Measurements from ENCODE around the gene TBC1D16. TPM values are rescaled to one million over a fixed set of nuclear protein-coding genes. Genes with fewer than 3 reads are reported as not detected.

Gene TBC1D16
- total RNA-seq, 3 donors from 2014 or later: 10.9 to 23.4 (median 22.1) TPM

- peaks cover 20% of the 10 kb centered on the region for H3K4me1 ChIP-seq (ENCODE audit: low read depth)
- DNase-seq (peak in 2 of 3 donors; percentile 59 to 62), ATAC-seq (peak; percentile 61)
- H3K4me3 ChIP-seq: no peak overlapping the region
- no peaks in the 10 kb centered on the region for H3K9me3 ChIP-seq
- TF ChIP-seq CTCF (IDR thresholded peaks at IDR 0.05): no peak
- no peaks in the 10 kb centered on the region for H3K36me3 ChIP-seq (ENCODE audit: low read depth)
- intact Hi-C loops (cut with DNase I, micrococcal nuclease): no loop called here
Observed at GRCh38 chr17:80026359-80027042, 9.2 kb downstream of the TBC1D16 start.

GRCh38 chr17:80025796-80026195, 9.9 kb downstream of the TBC1D16 start:
- ATAC-seq: no peak
- Histone ChIP-seq H3K4me3 (no peak overlapping the region), H3K36me3 (ENCODE audit: low read depth) (no peaks in the 10 kb centered on the region), H3K9me3 (no peaks in the 10 kb centered on the region), H3K4me1 (ENCODE audit: low read depth) (peaks cover 16% of the 10 kb centered on the region)
- intact Hi-C loops (cut with DNase I, micrococcal nuclease): no loop called here
- DNase-seq: no peak
- TF ChIP-seq CTCF (IDR thresholded peaks at IDR 0.05): no peak

- H3K4me1 ChIP-seq (ENCODE audit: low read depth): peaks cover 9% of the 10 kb centered on the region
- H3K4me3 ChIP-seq: no peak overlapping the region
- no peak for TF ChIP-seq CTCF (IDR thresholded peaks at IDR 0.05)
- intact Hi-C loops (cut with DNase I, micrococcal nuclease): no loop called here
- peak; percentile 69 for ATAC-seq
- no peaks in the 10 kb centered on the region for H3K9me3 ChIP-seq
- H3K36me3 ChIP-seq (ENCODE audit: low read depth): no peaks in the 10 kb centered on the region
- DNase-seq: peak in 2 of 3 donors; percentile 40 to 65
Observed at GRCh38 chr17:80025140-80025539, 10.5 kb downstream of the TBC1D16 start.

- H3K36me3 ChIP-seq (ENCODE audit: low read depth): no peaks in the 10 kb centered on the region
- no peak for TF ChIP-seq CTCF (IDR thresholded peaks at IDR 0.05)
- H3K4me3 ChIP-seq: no peak overlapping the region
- ATAC-seq: peak; percentile 2
- peaks cover 9% of the 10 kb centered on the region for H3K4me1 ChIP-seq (ENCODE audit: low read depth)
- intact Hi-C loops (cut with DNase I, micrococcal nuclease): no loop called here
- H3K9me3 ChIP-seq: no peaks in the 10 kb centered on the region
- DNase-seq: no peak
Observed at GRCh38 chr17:80024206-80024972, 11.3 kb downstream of the TBC1D16 start.

GRCh38 chr17:80023481-80024205, 12.0 kb downstream of the TBC1D16 start:
- no peaks in the 10 kb centered on the region for H3K36me3 ChIP-seq (ENCODE audit: low read depth)
- DNase-seq (peak in 2 of 3 donors; percentile 52 to 55), ATAC-seq (peak; percentile 46)
- no peak overlapping the region for H3K4me3 ChIP-seq
- H3K9me3 ChIP-seq: no peaks in the 10 kb centered on the region
- no peak for TF ChIP-seq CTCF (IDR thresholded peaks at IDR 0.05)
- H3K4me1 ChIP-seq (ENCODE audit: low read depth): peaks cover 9% of the 10 kb centered on the region
- intact Hi-C loops (cut with DNase I, micrococcal nuclease): no loop called here

Data from mucosa of descending colon (tissue), 3 donors.